Naive thymus-derived CD4-positive, alpha-beta T cell (primary cell): Measurements from ENCODE around the gene RFX1. TPM values are rescaled to one million over a fixed set of nuclear protein-coding genes. Genes with fewer than 3 reads are reported as not detected.
A peak's percentile ranks its signal among the peaks of the same experiment; 100 is the strongest.

Experiments used
- ATAC-seq: fragments of 150-1000 bp; cut with Tn5 transposase; 2 replicates; pipeline ENCODE4 v1.10.0; 2021; ENCODE audit warnings: mild to moderate bottlenecking, moderate library complexity
- CTCF ChIA-PET: fragments of 350-600 bp; sonication (Branson Sonifier 250); formaldehyde crosslinking; loops from one replicate; lab custom pipeline; 2021; ENCODE audit warnings: antibody characterized with exemption; lab: Charles Lee
- POLR2A ChIA-PET: fragments of 350-600 bp; sonication (Branson Sonifier 250); formaldehyde crosslinking; loops from one replicate; lab custom pipeline; 2021; ENCODE audit warnings: antibody characterized with exemption, inconsistent platforms; lab: Charles Lee
- DNase-seq, 9 donors: peaks; one replicate each; pipeline versions ENCODE4 v3.0.0 to v3.0.0-alpha.2; 2020 to 2022; ENCODE audit warnings: mixed read lengths in 1 of 9
- H3K27ac ChIP-seq: one replicate; pipeline ENCODE4 v1.7.0; 2013; ENCODE audit warnings: mild to moderate bottlenecking, low read depth, low read length, moderate library complexity
- H3K27me3 ChIP-seq, 2 donors: one replicate each; pipeline ENCODE4 v1.7.0; 2013; ENCODE audit warnings: low read length in 2 of 2, mild to moderate bottlenecking in 2 of 2, moderate library complexity in 2 of 2; ENCODE audit not compliant: control insufficient read depth in 2 of 2, insufficient read depth in 2 of 2
- H3K36me3 ChIP-seq, 3 experiments: 1 replicate in 2 of 3; 2 replicates in 1 of 3; pipeline ENCODE4 v1.7.0; 2013; ENCODE audit warnings: low read length in 3 of 3, mild to moderate bottlenecking in 3 of 3, moderate library complexity in 1 of 3; ENCODE audit not compliant: insufficient read depth in 3 of 3, control insufficient read depth in 2 of 3
- H3K4me1 ChIP-seq, 2 donors: one replicate each; pipeline ENCODE4 v1.7.0; 2013; ENCODE audit warnings: low read length in 2 of 2, mild to moderate bottlenecking in 2 of 2, moderate library complexity in 1 of 2; ENCODE audit not compliant: control insufficient read depth in 2 of 2, insufficient read depth in 2 of 2
- H3K4me3 ChIP-seq: 2 replicates; pipeline ENCODE4 v1.7.0; 2013; ENCODE audit warnings: mild to moderate bottlenecking, low read length
- H3K9me3 ChIP-seq, 3 experiments: 1 replicate in 2 of 3; 2 replicates in 1 of 3; pipeline ENCODE4 v1.7.0; 2013; ENCODE audit warnings: low read length in 3 of 3; ENCODE audit not compliant: control insufficient read depth in 2 of 3
- H3K27ac Mint-ChIP-seq, 9 donors: one replicate each; pipeline ENCODE4 v1.8.0; 2020 to 2022; ENCODE audit warnings: mixed read lengths in 9 of 9, mild to moderate bottlenecking in 8 of 9, moderate library complexity in 5 of 9, inconsistent platforms in 2 of 9
- H3K27me3 Mint-ChIP-seq, 5 donors: one replicate each; pipeline ENCODE4 v1.8.0; 2021 to 2022; ENCODE audit warnings: mixed read lengths in 5 of 5, mild to moderate bottlenecking in 1 of 5
- H3K36me3 Mint-ChIP-seq, 5 donors: one replicate each; pipeline ENCODE4 v1.8.0; 2020 to 2022; ENCODE audit warnings: mixed read lengths in 5 of 5, mild to moderate bottlenecking in 3 of 5, inconsistent platforms in 1 of 5
- H3K4me1 Mint-ChIP-seq, 7 donors: one replicate each; pipeline ENCODE4 v1.8.0; 2020 to 2022; ENCODE audit warnings: mixed read lengths in 7 of 7, mild to moderate bottlenecking in 3 of 7, inconsistent platforms in 1 of 7
- H3K4me3 Mint-ChIP-seq, 10 donors: one replicate each; pipeline ENCODE4 v1.8.0; 2020 to 2022; ENCODE audit warnings: mild to moderate bottlenecking in 10 of 10, mixed read lengths in 10 of 10, moderate library complexity in 6 of 10, inconsistent platforms in 2 of 10
- H3K9me3 Mint-ChIP-seq, 11 donors: one replicate each; pipeline ENCODE4 v1.8.0; 2020 to 2022; ENCODE audit warnings: mixed read lengths in 11 of 11, mild to moderate bottlenecking in 4 of 11, inconsistent platforms in 1 of 11, moderate library complexity in 1 of 11
- intact Hi-C, 2 donors: fragments of 100-400 bp; cut with micrococcal nuclease; formaldehyde crosslinking; loops; one replicate each; pipeline ENCODE4 v1.15.1; 2023
- polyA plus RNA-seq, 2 donors: library from polyadenylated mRNA; unstranded; fragments of 300-500 nt; fragmentation: Illumina TruSeq; gene quantifications; one replicate each; pipeline ENCODE4 v1.2.3, GENCODE V29; 2021
- total RNA-seq, 6 experiments: library from RNA in 5 of 6; stranded (reverse) in 5 of 6; gene quantifications; 1 replicate in 5 of 6; 2 replicates in 1 of 6; pipeline ENCODE4 v1.2.3 and lab custom pipeline; 2021 to 2026

The RFX1 gene
- total and polyA plus RNA-seq, 7 experiments from 2014 or later = 1.0 to 23.5 (median 17.6) TPM

- POLR2A ChIA-PET = interaction anchor here (0.8 to 2.2 kb wide), 4 partner anchors 9 to 86 kb away, joined by 3 to 6 read pairs (median 4); partner anchors contain the start of genes DCAF15 and RFX1
- Mint-ChIP-seq H3K4me1 (peaks cover 0 to 4% (median under 1%) of the 10 kb centered on the region in 7 donors), H3K27me3 (no peaks in the 10 kb centered on the region)
Observed at GRCh38 chr19:13961826-13962698, 44.1 kb downstream of the RFX1 start.

GRCh38 chr19:13960863-13961784 lies 45.0 kb downstream of the RFX1 start:
- peaks cover 0 to 5% (median 3%) of the 10 kb centered on the region in 7 donors for H3K4me1 Mint-ChIP-seq
- H3K27me3 ChIP-seq = no peaks in the 10 kb centered on the region
- H3K36me3 ChIP-seq = peaks cover 0 to 87% (median 0%) of the 10 kb centered on the region in 3 experiments
- H3K27ac Mint-ChIP-seq = peak overlapping the region in 6 of 9 donors; percentile 24 to 75 (median 50)
- no peaks in the 10 kb centered on the region for H3K4me1 ChIP-seq
- H3K27ac ChIP-seq = no peak overlapping the region
- H3K4me3 Mint-ChIP-seq = no peak overlapping the region
- no peaks in the 10 kb centered on the region for H3K27me3 Mint-ChIP-seq
- ChIA-PET CTCF (interaction anchor here (1.1 to 1.2 kb wide), 2 partner anchors 16 to 91 kb away, joined by 3 to 4 read pairs; no protein-coding TSS in a partner anchor), POLR2A (interaction anchor here (0.8 to 2.2 kb wide), 5 partner anchors 8 to 87 kb away, joined by 3 to 6 read pairs (median 4); partner anchors contain the start of genes DCAF15, IL27RA and RFX1)
- intact Hi-C loops = loop anchor here in 1 of 2 donors (1.0 to 2.0 kb wide), 2 partner anchors 72 to 87 kb away; no protein-coding TSS in a partner anchor
- no peaks in the 10 kb centered on the region for H3K9me3 Mint-ChIP-seq
- H3K36me3 Mint-ChIP-seq = peaks cover 0 to 31% (median 10%) of the 10 kb centered on the region in 5 donors
- peak in 1 of 9 donors; percentile 14 for DNase-seq
- no peak overlapping the region for H3K4me3 ChIP-seq
- no peak for ATAC-seq
- H3K9me3 ChIP-seq = no peaks in the 10 kb centered on the region

More at GRCh38 chr19:13961826-13962698, 44.1 kb downstream of the RFX1 start:
- DNase-seq = no peak
- H3K36me3 Mint-ChIP-seq = peaks cover 0 to 22% (median 10%) of the 10 kb centered on the region in 5 donors
- H3K36me3 ChIP-seq = peaks cover 0 to 87% (median 0%) of the 10 kb centered on the region in 3 experiments
- H3K9me3 Mint-ChIP-seq = no peaks in the 10 kb centered on the region
- no peak overlapping the region for H3K27ac ChIP-seq
- H3K4me3 ChIP-seq = no peak overlapping the region
- peak overlapping the region in 1 of 9 donors; percentile 59 for H3K27ac Mint-ChIP-seq
- intact Hi-C loops = loop anchor here in 1 of 2 donors (2.0 kb wide), 1 partner anchor 71 kb away; no protein-coding TSS in a partner anchor
- no peaks in the 10 kb centered on the region for H3K27me3 ChIP-seq
- CTCF ChIA-PET = no interaction called here
- no peak for ATAC-seq
- no peaks in the 10 kb centered on the region for H3K9me3 ChIP-seq
- H3K4me1 ChIP-seq = no peaks in the 10 kb centered on the region
- H3K4me3 Mint-ChIP-seq = no peak overlapping the region

- no peaks in the 10 kb centered on the region for H3K27me3 ChIP-seq
- no peaks in the 10 kb centered on the region for H3K4me1 ChIP-seq
- DNase-seq (peak in 2 of 9 donors; percentile 29 to 37), ATAC-seq (peak; percentile 61)
- no peak overlapping the region for H3K4me3 ChIP-seq
- ChIA-PET POLR2A (interaction anchor here (0.6 to 1.1 kb wide), 5 partner anchors 32 to 89 kb away, joined by 3 to 4 read pairs (median 4); partner anchors contain the start of gene IL27RA), CTCF (interaction anchor here (0.8 to 1.4 kb wide), 5 partner anchors 17 to 116 kb away, joined by 3 to 4 read pairs (median 3); no protein-coding TSS in a partner anchor)
- H3K27ac ChIP-seq = no peak overlapping the region
- no peaks in the 10 kb centered on the region for H3K27me3 Mint-ChIP-seq
- H3K4me3 Mint-ChIP-seq = no peak overlapping the region
- H3K4me1 Mint-ChIP-seq = peaks cover 0 to 5% (median 3%) of the 10 kb centered on the region in 7 donors
- H3K9me3 Mint-ChIP-seq = no peaks in the 10 kb centered on the region
- peak overlapping the region in 3 of 9 donors; percentile 31 to 75 (median 43) for H3K27ac Mint-ChIP-seq
- H3K36me3 ChIP-seq = peaks cover 0 to 87% (median 0%) of the 10 kb centered on the region in 3 experiments
- intact Hi-C loops = loop anchor here in 1 of 2 donors (1.0 to 2.0 kb wide), 2 partner anchors 73 to 88 kb away; no protein-coding TSS in a partner anchor
- peaks cover 0 to 31% (median 10%) of the 10 kb centered on the region in 5 donors for H3K36me3 Mint-ChIP-seq
- no peaks in the 10 kb centered on the region for H3K9me3 ChIP-seq
Observed at GRCh38 chr19:13959962-13960862, 45.9 kb downstream of the RFX1 start.

DNA sequence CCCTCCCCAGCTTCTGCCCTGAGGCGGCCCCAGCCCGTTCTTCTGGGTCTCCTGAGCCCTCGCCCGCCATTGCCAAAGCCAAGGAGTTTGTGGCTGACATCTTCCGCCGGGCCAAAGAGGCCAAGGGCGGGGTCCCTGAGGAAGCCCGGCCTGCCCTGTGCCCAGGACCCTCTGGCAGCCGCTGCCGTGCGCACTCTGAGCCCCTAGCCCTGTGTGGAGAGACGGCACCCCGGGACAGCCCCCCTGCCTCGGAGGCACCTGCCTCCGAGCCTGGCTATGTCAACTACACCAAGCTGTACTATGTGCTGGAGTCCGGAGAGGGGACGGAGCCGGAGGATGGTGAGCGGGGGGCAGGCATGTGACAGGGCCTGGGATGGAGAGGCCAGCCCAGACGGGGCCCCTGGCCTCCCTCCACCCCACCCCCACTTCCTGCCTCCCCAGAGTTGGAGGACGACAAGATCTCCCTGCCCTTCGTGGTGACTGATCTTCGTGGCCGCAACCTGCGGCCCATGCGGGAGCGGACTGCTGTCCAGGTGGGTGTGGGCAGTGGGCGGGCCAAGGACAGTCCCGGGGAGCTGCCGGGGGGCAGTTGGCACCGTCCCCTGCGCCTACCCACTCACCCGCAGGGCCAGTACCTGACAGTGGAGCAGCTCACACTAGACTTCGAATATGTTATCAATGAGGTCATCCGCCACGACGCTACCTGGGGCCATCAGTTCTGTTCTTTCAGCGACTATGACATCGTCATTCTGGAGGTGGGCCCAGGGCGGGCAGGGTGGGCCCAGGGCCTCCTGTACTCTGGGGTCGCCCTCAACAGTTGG lies 46.8 kb downstream of the RFX1 start:
- POLR2A ChIA-PET = interaction anchor here (0.6 to 1.1 kb wide), 4 partner anchors 33 to 89 kb away, joined by 3 to 4 read pairs (median 4); no protein-coding TSS in a partner anchor
- H3K36me3 Mint-ChIP-seq = peaks cover 0 to 22% (median 5%) of the 10 kb centered on the region in 5 donors

GRCh38 chr19:13958043-13958442 lies 48.1 kb downstream of the RFX1 start:
- ATAC-seq (no peak), DNase-seq (no peak)
- Histone ChIP-seq H3K4me1 (peaks cover 10 to 12% of the 10 kb centered on the region in 2 donors), H3K36me3 (peaks cover 0 to 83% (median 0%) of the 10 kb centered on the region in 3 experiments), H3K4me3 (no peak overlapping the region), H3K27me3 (no peaks in the 10 kb centered on the region), H3K27ac (no peak overlapping the region), H3K9me3 (no peaks in the 10 kb centered on the region)
- POLR2A ChIA-PET = interaction anchor here (0.6 to 1.0 kb wide), 2 partner anchors 49 to 1037 kb away, joined by 3 read pairs; no protein-coding TSS in a partner anchor
- H3K36me3 Mint-ChIP-seq = peaks cover 0 to 21% (median 5%) of the 10 kb centered on the region in 5 donors
- no peak overlapping the region for H3K27ac Mint-ChIP-seq
- no peaks in the 10 kb centered on the region for H3K9me3 Mint-ChIP-seq
- H3K4me1 Mint-ChIP-seq = peaks cover 0 to 21% (median 13%) of the 10 kb centered on the region in 7 donors
- no peaks in the 10 kb centered on the region for H3K27me3 Mint-ChIP-seq
- intact Hi-C loops = no loop called here
- CTCF ChIA-PET = no interaction called here
- H3K4me3 Mint-ChIP-seq = no peak overlapping the region

More for the DNA sequence above, 46.8 kb downstream of the RFX1 start:
- H3K4me1 ChIP-seq = no peaks in the 10 kb centered on the region
- CTCF ChIA-PET = interaction anchor here (0.8 to 1.4 kb wide), 4 partner anchors 45 to 117 kb away, joined by 3 read pairs; no protein-coding TSS in a partner anchor
- H3K4me1 Mint-ChIP-seq = peaks cover 0 to 8% (median 3%) of the 10 kb centered on the region in 7 donors
- no peaks in the 10 kb centered on the region for H3K27me3 Mint-ChIP-seq
- peaks cover 0 to 84% (median 0%) of the 10 kb centered on the region in 3 experiments for H3K36me3 ChIP-seq
- DNase-seq = no peak
- intact Hi-C loops = no loop called here
- H3K9me3 Mint-ChIP-seq = no peaks in the 10 kb centered on the region
- H3K4me3 Mint-ChIP-seq = no peak overlapping the region
- no peaks in the 10 kb centered on the region for H3K9me3 ChIP-seq
- no peak for ATAC-seq
- no peaks in the 10 kb centered on the region for H3K27me3 ChIP-seq
- no peak overlapping the region for H3K27ac ChIP-seq
- H3K4me3 ChIP-seq = no peak overlapping the region
- H3K27ac Mint-ChIP-seq = no peak overlapping the region
